Endometrium (tissue), 2 donors: Measurements from ENCODE around the gene VSTM2B.
"Not testable (repeated sequence)": the region's sequence is repeated elsewhere in the genome, so short reads cannot be mapped to it uniquely, and the experiment has no call there.

Source experiments
- FAIRE-seq: peaks from 2 replicates; lab custom pipeline; 2012; peaks lifted over from hg19 to GRCh38; lab: Jason Lieb, UNC
- donor health status: control.
- donor health status: control.

Gene VSTM2B

GRCh38 chr19:29547361-29547960 lies 21.7 kb downstream of the VSTM2B start:
- no peak for FAIRE-seq

DNA sequence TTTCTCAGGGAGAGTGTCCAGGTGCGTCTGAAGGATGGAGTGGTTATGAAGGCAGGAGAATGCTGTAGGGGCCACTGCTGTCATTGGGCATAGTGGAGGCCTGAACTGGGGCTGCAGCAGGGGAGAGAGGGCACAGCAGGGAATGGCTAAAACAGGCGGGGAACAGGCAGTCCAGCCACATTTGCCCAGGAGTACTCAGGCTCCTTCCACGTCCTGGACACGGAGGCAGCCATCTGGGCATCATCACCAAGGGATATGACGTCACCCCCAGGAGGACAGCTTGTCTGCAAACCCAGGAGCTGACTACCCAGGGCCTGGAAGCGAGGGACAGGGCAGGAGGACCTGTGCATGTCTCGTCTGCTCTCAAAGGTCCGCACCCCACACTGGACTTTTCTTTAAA lies 22.2 kb downstream of the VSTM2B start:
- no peak for FAIRE-seq

- no peak for FAIRE-seq
Measured at GRCh38 chr19:29548483-29549085, 22.8 kb downstream of the VSTM2B start.

DNA sequence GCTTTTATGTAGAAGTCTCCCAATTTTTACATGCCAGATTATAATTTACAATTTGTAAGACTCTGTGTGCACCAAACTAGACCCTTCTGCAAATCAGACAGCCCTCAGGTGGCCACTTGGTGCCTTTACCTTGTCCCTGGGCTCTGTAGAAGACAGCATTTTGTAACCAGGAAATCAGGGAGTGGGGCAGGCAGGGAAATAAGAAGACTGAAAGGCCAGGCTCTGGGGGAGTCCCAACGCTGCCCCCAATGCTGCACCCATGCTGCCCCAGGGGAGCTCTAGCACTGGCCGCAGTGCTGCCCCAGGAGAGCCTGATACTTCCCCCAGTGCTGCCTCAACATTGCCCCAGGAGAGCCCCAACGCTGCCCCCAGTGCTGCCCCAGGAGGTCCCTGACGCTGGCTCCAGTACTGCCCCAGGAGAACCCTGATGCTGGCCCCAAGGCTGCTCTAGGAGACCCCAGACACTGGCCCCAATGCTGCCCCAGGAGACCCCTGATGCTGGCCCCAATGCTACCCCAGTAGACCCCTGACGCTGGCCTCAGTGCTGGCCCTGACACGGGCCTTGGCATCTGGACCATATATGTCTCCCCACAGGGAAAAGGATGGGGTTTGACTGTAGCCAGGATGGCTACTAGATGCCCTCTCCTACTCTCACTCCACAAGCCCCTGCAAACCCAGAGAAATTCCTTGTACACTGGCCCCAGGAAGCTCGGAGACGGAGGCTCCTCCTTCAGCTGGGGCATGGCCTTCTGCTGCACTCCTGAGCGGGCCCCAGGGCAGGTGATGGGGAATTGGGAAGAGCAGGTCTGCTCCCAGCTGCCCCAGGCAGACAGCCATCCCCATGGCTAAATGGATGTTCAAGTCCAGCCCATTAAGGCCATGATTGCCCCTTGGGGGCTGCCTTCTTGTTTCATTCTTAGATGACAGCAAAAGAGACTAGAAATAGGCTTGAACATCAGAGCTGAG lies 23.6 kb downstream of the VSTM2B start:
- no peak for FAIRE-seq

DNA sequence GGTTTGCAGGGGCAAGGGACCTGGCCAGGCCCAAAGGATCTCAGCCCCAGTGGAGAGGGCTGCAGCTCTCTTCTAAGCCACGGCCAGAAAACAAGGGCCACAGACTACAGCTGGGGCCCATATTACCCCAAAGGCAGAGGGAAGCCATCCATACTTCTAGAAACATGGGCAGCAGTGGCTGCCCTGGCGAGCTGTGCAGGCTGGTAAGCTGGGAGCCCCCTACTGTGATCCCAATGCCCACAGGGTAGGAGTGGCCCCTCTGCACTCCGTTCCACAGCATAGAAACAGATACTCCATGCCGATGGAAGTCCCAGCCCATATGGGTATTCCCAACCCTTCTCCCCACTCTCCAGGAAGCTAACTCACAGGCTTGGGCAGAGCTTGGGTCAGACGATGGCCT lies 25.1 kb downstream of the VSTM2B start:
- no peak for FAIRE-seq

DNA sequence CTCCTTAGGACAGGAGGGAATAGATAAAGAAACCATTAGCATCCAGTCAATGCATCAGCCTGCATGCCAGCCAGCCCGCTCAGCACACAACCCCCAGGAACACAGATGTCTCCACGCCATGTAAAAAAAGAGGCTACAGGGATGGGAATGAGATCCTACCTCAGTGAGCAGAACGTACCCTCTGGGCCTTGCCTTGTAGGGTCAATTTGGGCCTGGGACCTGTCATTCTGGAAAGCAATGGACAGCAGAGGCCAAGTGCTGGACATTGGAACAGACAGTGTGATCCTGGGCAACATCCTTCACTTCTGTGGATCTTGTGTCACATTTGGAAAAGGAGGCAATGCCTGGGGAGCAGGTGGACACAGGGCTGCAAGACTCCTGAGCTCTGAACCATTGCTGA lies 26.0 kb downstream of the VSTM2B start:
- no peak for FAIRE-seq

GRCh38 chr19:29552454-29553280 lies 26.9 kb downstream of the VSTM2B start:
- FAIRE-seq = no peak

- FAIRE-seq = no peak
Measured at GRCh38 chr19:29554149-29554548, 28.4 kb downstream of the VSTM2B start.

GRCh38 chr19:29559110-29559509 lies 33.3 kb downstream of the VSTM2B start:
- FAIRE-seq = not testable (repeated sequence)

- no peak for FAIRE-seq
Measured at GRCh38 chr19:29559743-29560142, 33.9 kb downstream of the VSTM2B start.

DNA sequence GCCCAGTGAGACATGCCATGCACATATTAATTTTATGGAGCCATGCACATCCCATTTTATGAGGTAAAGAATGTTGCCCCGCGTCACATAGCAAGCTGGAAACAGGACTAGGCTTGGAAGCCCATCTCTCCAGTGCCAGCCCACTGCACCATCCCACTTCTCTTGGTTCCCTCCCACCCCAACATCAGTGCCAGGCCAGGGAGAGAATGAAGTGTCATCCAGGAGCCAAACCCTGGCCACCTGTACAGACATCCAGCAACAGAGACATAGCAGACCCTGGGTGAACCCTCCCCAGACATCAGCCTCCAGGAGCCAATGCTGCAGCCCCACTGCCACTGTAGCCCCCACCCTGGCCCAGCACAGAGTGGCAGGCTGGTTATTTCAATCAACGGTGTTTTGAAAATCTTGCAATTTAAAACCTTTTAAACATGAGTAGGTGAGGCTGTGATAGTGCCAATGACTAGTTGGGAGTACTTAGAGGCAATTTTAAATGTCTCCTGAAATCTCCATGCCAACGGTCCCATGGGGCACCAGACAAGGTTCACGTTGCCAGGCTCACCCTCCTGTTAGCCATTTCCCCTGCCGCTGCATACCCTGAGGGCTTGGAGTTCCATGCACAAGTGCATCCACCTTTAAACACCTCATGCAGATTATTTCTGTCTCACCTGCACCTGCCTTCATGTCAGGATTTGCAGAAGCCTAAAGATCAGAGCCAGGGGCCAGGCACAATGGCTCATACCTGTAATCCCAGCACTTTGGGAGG lies 34.7 kb downstream of the VSTM2B start:
- FAIRE-seq = no peak

DNA sequence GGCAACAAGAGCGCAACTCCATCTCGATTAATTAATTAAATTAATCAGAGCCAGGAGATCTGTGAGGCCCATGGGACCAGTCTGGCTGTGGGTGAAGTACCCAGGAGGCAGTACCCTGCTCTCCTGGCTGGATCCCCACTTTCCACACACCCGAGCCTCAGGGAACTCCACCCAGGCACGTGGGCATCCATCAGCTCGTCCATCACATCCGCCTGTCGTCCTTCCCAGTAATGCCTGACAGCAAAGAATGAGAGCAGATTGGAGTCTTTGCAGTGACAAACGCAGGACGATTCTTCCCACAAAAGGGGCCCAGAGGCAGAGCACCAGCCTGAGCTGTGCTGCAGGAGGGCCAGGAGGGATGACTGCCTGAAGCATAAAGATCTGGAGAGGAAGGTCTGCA lies 35.8 kb downstream of the VSTM2B start:
- FAIRE-seq = no peak

- no peak for FAIRE-seq
Measured at GRCh38 chr19:29562299-29563297, 36.8 kb downstream of the VSTM2B start.

DNA sequence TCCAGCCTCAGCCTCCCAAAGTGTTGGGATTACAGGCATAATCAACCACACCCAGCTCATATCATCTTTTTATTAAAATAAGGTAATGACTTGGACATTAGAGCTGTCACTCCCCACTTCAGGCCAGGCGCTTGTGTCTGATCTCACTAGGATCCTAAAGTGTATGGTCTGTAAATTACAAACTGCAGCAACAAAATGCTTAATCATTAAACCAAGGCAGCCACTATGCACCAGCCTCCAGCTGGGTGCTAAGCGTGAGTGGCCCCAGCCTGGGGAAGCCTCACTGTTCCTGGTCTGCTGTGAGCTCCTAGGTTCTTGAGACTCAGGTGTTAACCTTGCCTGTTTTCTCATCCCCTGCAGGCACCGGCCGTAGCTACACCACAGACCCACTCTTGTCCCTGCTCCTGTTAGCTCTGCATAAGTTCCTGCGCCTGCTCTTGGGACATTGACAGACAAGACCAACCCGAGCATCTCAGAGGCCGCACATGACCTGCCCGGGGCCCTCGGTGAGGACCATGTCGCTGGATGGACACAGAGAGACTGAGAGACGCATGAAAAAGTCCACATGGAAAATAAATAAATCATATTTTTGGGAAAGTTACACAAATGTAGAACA lies 37.8 kb downstream of the VSTM2B start:
- FAIRE-seq = no peak

- FAIRE-seq = no peak
Measured at GRCh38 chr19:29564574-29565005, 38.8 kb downstream of the VSTM2B start.

DNA sequence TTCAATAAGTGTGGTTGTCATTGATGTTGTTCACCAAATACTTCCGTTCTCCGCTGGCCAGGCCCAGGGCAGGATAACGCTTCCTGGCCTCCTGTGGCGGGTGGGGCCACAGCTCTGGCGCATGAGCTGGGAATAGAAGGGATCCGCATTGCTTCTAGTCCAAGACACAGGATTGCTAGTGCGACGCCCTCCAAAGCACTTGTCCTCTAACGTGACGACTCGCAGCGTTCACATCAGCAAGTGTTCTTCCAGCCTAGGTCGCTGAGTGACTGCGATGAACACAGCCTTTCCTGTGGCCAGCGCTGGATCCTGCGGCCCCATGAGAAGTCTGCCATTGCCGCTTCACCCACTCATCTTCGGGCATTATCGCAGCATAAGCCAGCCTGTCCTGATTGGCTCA lies 39.4 kb downstream of the VSTM2B start:
- no peak for FAIRE-seq

GRCh38 chr19:29566496-29567054 lies 40.8 kb downstream of the VSTM2B start:
- no peak for FAIRE-seq

- no peak for FAIRE-seq
Measured at GRCh38 chr19:29567366-29567915, 41.6 kb downstream of the VSTM2B start.
